HG03103 (cell line): Measurements from ENCODE around the gene PDCD1LG2.
A peak's percentile ranks its signal among the peaks of the same experiment; 100 is the strongest.

Experiments used
- ATAC-seq: cut with Tn5 transposase; IDR thresholded peaks from one replicate; pipeline ENCODE4 v1.9.1; 2021; ENCODE audit warnings: low read depth; ENCODE audit not compliant: unreplicated experiment

The PDCD1LG2 gene

DNA sequence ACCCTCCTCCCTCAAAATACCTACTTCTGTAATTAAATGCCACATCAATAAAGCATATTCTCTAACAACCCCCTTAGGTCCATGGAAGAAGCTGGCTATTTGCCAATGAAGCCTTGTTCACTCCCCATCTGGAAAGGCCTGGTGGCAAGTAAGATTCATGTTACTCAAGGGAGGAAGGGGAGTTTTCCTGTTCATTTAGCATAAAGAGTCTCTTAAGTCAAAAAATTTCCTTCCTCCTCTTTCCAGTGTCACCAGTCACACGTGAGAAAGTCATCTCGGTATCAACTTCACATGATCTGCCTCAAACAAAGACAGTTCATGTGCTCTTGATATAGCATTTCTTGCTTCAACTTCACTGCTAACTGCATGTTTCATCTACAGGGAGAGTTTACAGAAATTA lies 85.8 kb downstream of the PDCD1LG2 start:
- no peak for ATAC-seq

GRCh38 chr9:5608298-5609225 lies 98.2 kb downstream of the PDCD1LG2 start:
- ATAC-seq = peak; percentile 54

DNA sequence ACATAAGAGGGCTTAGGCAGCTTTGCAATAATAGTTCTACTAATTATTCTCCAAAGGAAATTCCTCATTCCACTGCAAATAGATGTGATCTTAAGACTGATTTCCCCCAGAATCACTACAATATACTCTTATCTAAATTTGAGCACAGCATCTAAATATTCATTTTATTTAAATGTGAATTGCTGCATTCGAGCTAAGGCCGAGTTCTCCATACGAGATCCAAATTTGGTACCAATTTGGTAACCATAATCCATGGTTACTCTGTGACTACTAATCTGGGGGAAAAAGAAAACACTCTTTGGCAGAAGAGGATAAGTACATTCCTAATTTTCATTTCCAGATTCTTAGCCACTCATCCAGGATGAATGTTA lies 98.9 kb downstream of the PDCD1LG2 start:
- ATAC-seq = no peak

GRCh38 chr9:5610491-5610890 lies 100.2 kb downstream of the PDCD1LG2 start:
- ATAC-seq = no peak

DNA sequence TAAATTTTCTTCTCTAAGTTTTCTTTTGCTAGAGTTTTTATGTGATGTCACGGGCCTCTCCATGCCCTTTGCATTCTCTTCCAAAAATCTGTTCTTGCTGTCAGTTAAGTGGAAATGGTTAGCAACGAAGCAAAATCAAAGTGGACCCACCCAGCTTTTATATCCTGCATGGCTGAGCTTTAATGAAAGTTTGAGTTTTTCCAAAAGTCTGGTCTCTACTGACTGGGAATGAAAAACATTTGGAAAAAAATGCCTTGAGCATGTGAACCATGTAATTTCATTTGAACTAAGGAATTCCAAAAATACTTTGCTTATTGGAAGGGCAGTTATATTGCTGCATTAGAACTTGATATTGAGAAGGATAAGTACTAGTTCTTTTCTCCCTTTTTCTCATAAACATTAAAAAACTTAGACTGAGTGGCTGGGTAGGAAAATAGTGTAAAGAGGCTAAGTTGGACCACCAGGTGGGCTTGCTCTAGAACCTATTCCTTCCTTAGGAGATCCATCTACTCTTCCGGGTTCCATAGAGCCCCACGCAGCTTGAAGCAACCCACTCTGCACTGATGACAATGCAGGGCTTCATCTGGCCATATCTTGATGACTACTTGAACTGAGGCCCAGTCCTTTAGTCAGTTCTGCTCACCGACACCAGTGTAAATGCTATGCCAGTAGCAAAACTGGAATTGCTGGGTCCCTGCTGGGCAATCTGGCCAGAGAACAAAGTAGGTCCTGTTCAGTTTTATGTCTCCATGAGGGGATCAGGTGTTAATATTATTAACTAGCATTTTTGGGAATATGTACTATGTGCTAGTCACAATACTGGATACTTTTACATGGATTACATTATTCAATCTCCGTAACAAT lies 101.2 kb downstream of the PDCD1LG2 start:
- ATAC-seq = no peak

DNA sequence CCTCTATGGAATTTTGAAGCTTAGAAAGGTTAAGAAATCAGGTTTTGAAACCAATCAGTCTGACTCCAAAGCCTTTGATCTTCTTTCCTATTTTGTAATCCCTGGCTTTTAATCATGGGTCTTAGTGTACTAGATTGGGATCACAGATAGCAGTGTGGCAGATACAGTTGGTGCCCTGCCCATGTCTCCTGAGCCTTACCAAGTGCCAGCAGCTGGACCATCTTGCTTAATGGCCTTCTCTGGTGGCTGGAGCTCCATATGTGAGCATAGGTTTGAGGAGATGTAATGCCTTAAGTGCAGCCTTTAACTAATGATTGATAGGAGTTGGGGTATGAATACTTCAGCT lies 101.8 kb downstream of the PDCD1LG2 start:
- no peak for ATAC-seq

- no peak for ATAC-seq
Observed at GRCh38 chr9:5614192-5614591, 103.9 kb downstream of the PDCD1LG2 start.

DNA sequence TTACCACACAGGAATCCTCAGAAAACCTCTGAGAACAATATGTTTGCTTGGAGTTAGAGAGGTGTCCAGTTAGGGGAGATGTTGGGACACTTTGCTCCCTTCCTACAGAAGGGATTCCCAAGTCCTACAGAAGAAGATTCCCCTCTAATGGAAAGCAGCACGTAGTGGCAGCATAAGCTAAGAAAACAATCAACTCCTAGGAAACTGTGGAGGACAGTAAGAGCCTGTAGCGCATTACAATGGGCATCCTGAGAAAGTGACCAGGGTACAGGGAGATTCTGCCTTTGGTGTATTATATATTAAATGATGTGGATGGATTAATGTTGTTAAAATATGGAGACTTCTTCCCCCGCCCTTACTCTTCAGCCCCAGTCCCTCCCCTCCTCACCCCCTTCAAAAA lies 104.7 kb downstream of the PDCD1LG2 start:
- no peak for ATAC-seq

GRCh38 chr9:5617749-5618148 lies 107.4 kb downstream of the PDCD1LG2 start:
- peak; percentile 95 for ATAC-seq

DNA sequence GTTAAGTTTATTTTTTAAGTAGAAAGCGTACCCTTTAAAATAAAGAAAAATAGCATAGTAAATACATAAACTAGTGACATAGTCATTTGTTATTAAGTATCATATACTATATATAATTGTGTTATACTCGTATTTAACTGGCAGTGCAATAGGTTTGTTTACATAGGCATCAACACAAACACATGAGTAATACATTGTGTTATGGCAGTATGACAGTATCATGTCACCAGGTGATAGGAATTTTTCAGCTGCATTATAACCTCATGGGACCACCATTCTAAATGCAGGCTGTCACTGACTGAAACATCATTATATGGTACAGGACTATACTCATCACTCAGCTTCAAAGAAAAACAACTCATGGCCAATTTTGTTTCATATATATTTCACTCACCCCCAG lies 110.2 kb downstream of the PDCD1LG2 start:
- ATAC-seq = no peak
